ENCODE results near the gene SAP30L. TPM values are rescaled to one million over a fixed set of nuclear protein-coding genes. Genes with fewer than 3 reads are reported as not detected.

Gene SAP30L
- total RNA-seq, 2 donors from 2014 or later = 27.7 to 40.3 TPM

DNA sequence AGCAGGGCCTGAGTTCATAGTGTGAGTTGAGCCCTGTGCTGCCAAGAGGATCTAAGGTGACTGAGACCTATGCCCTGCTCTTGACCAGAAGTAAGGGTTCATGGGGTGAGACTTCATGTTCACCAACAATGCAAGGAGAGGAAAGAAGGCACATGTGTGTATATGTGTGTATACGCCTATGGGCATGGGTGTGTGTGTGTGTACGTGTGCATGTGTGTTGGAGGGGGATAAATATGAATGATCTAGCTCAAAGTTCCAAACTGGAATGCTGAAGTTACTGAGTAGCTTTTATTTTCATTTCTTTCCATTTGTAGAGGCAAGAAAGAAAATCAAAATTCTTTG lies 57.9 kb downstream of the SAP30L start:
- no peaks in the 10 kb centered on the region for H3K36me3 Mint-ChIP-seq (ENCODE audit: low read depth)

GRCh38 chr5:154505567-154505966 lies 59.8 kb downstream of the SAP30L start:
- DNase-seq = peak; percentile 74
- H3K4me1 Mint-ChIP-seq = peaks cover 19% of the 10 kb centered on the region
- H3K9me3 ChIP-seq (ENCODE audit: control insufficient read depth, low read length) = no peaks in the 10 kb centered on the region
- H3K9ac ChIP-seq (ENCODE audit: extremely low read depth, low read length, poor library complexity, severe bottlenecking) = no peak overlapping the region
- no peaks in the 10 kb centered on the region for H3K36me3 ChIP-seq (ENCODE audit: control insufficient read depth, insufficient read depth, low read length)
- no peaks in the 10 kb centered on the region for H3K27me3 ChIP-seq (ENCODE audit: control insufficient read depth, insufficient read depth, low read length, poor library complexity, severe bottlenecking)
- no peak overlapping the region for H3K4me3 ChIP-seq (ENCODE audit: low read length)
- no peaks in the 10 kb centered on the region for H3K9me3 Mint-ChIP-seq
- H3K36me3 Mint-ChIP-seq (ENCODE audit: low read depth) = no peaks in the 10 kb centered on the region
- no peak overlapping the region for H3K4me3 Mint-ChIP-seq
- no peak overlapping the region for H3K27ac Mint-ChIP-seq
- 79 to 84% methylated on average over 10 of the region's 10 CpGs for WGBS, 2 experiments (ENCODE audit: insufficient coverage in 1 of 2, insufficient read length in 1 of 2)
- peaks cover 2% of the 10 kb centered on the region for H3K27me3 Mint-ChIP-seq (ENCODE audit: insufficient read depth)
- H3K27ac ChIP-seq (ENCODE audit: low read depth, low read length) = no peak overlapping the region
- TF ChIP-seq CTCF (conservative IDR thresholded peaks at IDR 0.05) = peak; percentile 67
- no peaks in the 10 kb centered on the region for H3K4me1 ChIP-seq (ENCODE audit: control insufficient read depth, insufficient read depth, low read length)

More for the DNA sequence above, 57.9 kb downstream of the SAP30L start:
- Mint-ChIP-seq H3K27ac (no peak overlapping the region), H3K27me3 (ENCODE audit: insufficient read depth) (peaks cover 2% of the 10 kb centered on the region), H3K4me3 (no peak overlapping the region), H3K9me3 (no peaks in the 10 kb centered on the region), H3K4me1 (peaks cover 30% of the 10 kb centered on the region)
- no peak for TF ChIP-seq CTCF (conservative IDR thresholded peaks at IDR 0.05)
- WGBS, 2 experiments (ENCODE audit: insufficient coverage in 1 of 2, insufficient read length in 1 of 2) = 96 to 100% methylated on average over 2 of the region's 2 CpGs
- H3K9ac ChIP-seq (ENCODE audit: extremely low read depth, low read length, poor library complexity, severe bottlenecking) = no peak overlapping the region
- H3K4me1 ChIP-seq (ENCODE audit: control insufficient read depth, insufficient read depth, low read length) = peaks cover 7% of the 10 kb centered on the region
- no peak for DNase-seq
- H3K27me3 ChIP-seq (ENCODE audit: control insufficient read depth, insufficient read depth, low read length, poor library complexity, severe bottlenecking) = no peaks in the 10 kb centered on the region
- no peaks in the 10 kb centered on the region for H3K9me3 ChIP-seq (ENCODE audit: control insufficient read depth, low read length)
- no peaks in the 10 kb centered on the region for H3K36me3 ChIP-seq (ENCODE audit: control insufficient read depth, insufficient read depth, low read length)
- H3K4me3 ChIP-seq (ENCODE audit: low read length) = no peak overlapping the region
- no peak overlapping the region for H3K27ac ChIP-seq (ENCODE audit: low read depth, low read length)

- H3K27ac Mint-ChIP-seq = no peak overlapping the region
- peaks cover 18% of the 10 kb centered on the region for H3K4me1 Mint-ChIP-seq
- Histone ChIP-seq H3K36me3 (ENCODE audit: control insufficient read depth, insufficient read depth, low read length) (no peaks in the 10 kb centered on the region), H3K4me3 (ENCODE audit: low read length) (no peak overlapping the region), H3K27me3 (ENCODE audit: control insufficient read depth, insufficient read depth, low read length, poor library complexity, severe bottlenecking) (no peaks in the 10 kb centered on the region), H3K4me1 (ENCODE audit: control insufficient read depth, insufficient read depth, low read length) (no peaks in the 10 kb centered on the region), H3K27ac (ENCODE audit: low read depth, low read length) (no peak overlapping the region), H3K9me3 (ENCODE audit: control insufficient read depth, low read length) (no peaks in the 10 kb centered on the region), H3K9ac (ENCODE audit: extremely low read depth, low read length, poor library complexity, severe bottlenecking) (no peak overlapping the region)
- peaks cover 2% of the 10 kb centered on the region for H3K27me3 Mint-ChIP-seq (ENCODE audit: insufficient read depth)
- WGBS, 2 experiments (ENCODE audit: insufficient coverage in 1 of 2, insufficient read length in 1 of 2) = 85 to 100% methylated on average over 1 to 8 of the region's 8 CpGs
- H3K9me3 Mint-ChIP-seq = no peaks in the 10 kb centered on the region
- H3K36me3 Mint-ChIP-seq (ENCODE audit: low read depth) = no peaks in the 10 kb centered on the region
- peak; percentile 38 for DNase-seq
- no peak for TF ChIP-seq CTCF (conservative IDR thresholded peaks at IDR 0.05)
- no peak overlapping the region for H3K4me3 Mint-ChIP-seq
Measured at GRCh38 chr5:154506049-154506715, 60.4 kb downstream of the SAP30L start.
